ENCODE measurements around the gene SUPT7L.
"Not testable (repeated sequence)": the region's sequence is repeated elsewhere in the genome, so short reads cannot be mapped to it uniquely, and the experiment has no call there.

The SUPT7L gene

DNA sequence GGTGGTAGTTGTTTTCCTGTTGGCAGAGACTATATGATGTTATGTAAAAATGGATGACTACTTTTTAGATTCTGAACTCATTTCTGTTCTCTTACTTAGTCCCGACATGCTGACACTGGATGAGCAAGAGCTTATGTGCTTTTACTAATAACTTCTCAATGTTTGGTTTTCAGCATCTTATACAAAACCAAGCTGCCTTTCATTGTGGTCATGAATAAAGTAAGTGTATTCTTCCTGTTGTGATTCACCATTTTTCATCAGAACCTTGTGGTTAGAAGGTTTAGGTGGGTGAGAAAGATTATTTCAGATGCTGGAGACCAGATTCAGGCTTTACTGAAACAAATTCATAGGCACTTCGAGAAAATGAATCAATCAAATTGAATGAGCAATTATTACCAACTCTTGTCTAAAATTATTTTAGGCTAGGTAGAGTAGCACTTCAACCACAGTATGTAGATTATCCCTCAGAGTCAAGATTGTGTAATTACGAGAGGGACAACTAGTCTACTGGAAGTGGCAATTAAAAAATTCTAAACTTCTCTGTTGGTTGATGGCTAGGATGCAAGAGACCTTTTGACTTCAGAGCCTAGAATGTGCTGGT is 25.3 kb downstream of the SUPT7L start:
- DNase-seq (ENCODE audit: low read depth in 2 of 2) = no peak

DNA sequence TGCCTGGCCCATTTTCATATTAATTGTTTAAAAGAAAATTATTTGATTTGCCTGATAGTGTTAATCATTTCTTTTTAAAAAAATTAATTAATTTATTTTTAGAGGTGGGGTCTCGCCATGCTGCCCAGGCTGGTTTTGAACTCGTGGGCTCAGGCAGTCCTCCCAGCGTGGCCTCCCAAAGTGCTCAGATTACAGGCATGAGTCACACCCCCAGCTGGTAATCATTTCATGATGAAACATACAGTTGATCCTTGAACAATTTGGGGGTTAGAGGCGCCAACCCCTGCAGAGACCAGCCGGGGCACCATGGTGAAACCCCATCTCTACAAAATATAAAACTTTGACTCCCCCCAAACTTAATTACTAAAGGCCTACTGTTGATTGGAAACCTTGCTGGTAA is 26.6 kb downstream of the SUPT7L start:
- DNase-seq (ENCODE audit: low read depth in 2 of 2) = no peak

DNA sequence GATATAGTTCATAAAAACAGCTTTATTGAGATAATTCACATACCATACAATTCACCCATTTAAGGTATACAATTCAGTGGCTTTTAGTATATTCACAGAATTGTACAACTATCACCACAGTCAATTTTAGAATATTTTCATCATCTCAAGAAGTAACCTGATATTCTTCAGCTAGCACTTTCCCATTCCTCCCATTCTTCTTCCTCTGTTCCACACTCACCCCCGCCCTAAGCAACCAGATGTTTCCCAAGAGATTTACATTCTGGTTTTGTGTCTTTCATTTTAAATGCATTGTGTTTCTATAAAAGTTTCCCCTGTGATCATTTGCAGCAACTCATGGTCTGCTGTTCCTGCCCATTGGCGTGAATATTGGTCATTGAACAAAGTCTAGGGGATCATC is 29.1 kb downstream of the SUPT7L start:
- no peak for DNase-seq (ENCODE audit: low read depth in 2 of 2)

DNA sequence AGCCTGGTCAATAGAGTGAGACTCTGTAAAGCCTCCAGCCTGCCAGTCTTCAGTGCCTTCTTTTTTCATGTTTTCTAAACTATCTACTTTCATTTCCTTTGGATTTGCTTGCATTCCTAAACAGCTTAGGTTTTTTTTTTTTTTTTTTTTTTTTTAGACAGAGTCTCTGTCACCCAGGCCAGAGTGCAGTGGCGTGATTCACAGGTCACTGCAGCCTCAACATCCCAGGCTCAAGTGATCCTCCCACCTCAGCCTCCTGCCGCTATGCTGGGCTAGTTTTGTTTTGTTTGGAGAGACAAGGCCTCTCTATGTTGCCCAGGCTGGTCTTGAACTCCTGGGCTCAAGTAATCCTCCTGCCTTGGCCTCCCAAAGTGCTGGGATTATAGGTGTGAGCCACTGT is 33.2 kb downstream of the SUPT7L start:
- DNase-seq (ENCODE audit: low read depth in 2 of 2) = not testable (repeated sequence)

DNA sequence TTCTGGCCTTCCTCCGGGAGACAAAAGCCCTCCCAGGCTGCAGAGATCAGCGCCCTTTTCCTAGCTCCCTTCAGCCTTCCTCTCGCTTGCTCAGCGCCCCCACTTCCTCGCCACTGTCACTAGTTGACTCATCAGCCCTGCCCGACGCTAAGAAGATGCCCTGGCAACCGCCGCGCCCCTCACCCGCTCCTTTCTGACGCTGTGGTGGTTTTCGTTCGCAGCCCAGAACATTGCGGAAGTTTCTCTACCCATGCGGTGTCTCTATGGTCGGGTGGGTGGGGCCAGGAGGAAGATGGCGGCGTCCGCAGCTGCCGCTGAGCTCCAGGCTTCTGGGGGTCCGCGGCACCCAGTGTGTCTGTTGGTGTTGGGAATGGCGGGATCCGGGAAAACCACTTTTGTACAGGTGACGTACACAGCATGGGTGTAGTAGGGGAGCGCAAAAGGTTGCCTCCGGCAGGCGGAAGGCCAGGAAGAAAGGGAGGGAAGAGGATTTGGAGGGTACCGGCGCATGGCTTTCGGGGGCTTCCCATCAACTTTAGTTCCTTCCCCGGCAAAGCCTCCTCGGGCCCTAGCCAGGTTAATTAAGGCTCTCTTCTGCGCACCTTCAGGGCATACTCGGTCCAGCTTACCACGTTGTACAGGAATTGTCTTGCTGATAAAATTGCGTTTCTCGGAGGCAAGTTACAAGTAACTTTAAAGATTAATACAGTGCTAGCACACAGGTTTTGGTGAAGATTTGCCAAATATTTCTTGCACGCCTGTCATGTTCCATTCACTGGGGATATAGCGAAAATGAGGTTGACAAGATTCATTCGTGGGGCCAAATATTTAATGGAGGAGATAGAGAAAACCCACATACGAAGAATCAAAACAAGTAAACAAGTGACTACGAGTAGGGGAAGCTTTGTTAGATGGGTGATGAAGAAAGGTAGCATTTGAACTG is 34.4 kb downstream of the SUPT7L start, which contains the start of the genes CCDC121 and GPN1:
Gene CCDC121 (minus strand): TSS at position 246 of the 943 bp plus-strand sequence. CDS start 1,213 bp downstream, outside the sequence.
Gene GPN1 (plus strand): TSS at position 284 of the 943 bp plus-strand sequence. CDS start 9 bp downstream, at position 293.
- peak; percentile 87 to 92 for DNase-seq (ENCODE audit: low read depth in 2 of 2)

DNA sequence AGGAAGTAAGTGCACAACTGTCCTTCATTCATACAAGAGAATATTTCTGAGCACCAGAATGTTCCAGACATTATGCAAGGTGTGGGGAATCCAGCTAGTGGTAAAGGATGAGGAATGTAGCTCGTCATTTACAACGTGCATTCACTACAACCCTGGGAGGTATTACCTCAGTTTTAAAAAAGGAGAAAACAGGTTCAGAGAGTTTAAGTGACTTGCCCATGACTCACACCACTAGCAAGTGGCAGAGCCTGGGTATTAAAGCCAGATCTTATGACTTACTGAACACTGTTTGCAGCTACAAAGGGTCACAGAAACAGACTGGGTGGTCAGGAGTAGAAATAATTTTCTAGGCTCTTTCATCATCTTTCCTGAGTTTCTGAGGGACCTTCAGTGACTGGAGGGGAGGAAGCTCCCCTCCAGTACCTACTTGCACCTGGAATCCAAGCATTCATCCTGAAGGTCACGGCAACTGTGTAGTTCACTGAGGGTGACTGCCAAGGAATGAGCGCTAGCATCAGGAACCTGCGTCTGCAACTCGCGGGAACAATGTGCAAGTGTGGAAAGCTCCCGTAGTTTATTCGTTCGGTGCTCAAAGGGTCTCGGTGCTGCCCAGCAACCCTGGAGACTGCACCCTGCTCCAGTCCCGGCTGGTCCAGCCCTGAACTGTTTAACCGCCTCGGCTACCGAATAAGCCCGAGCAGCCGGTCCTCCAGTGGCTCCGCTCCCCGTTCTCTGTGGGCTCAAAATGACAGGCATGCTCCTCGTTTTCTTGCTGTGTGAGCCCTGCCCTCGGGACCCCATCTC is 35.2 kb downstream of the SUPT7L start:
- DNase-seq (ENCODE audit: low read depth in 2 of 2) = no peak

DNA sequence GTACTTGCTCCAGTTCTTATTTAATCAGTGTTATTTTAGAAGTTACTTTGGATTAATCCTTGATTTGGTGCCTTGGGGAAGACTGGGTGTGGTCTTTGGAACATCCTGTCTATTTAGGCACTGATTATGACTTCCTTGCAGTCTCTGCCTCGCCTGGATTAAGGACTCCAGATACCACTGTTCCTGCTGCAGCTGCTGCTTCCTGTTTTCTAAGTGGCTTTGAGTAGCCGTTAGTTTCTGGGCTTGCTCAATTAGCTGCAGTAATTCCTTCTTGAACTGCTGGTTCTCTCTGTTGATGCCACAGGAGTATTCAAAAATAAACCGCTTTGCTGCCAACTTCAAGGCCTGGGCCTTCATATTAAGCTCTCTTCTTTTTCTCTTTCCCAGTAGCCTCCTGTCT is 36.5 kb downstream of the SUPT7L start:
- not testable (repeated sequence) for DNase-seq (ENCODE audit: low read depth in 2 of 2)

DNA sequence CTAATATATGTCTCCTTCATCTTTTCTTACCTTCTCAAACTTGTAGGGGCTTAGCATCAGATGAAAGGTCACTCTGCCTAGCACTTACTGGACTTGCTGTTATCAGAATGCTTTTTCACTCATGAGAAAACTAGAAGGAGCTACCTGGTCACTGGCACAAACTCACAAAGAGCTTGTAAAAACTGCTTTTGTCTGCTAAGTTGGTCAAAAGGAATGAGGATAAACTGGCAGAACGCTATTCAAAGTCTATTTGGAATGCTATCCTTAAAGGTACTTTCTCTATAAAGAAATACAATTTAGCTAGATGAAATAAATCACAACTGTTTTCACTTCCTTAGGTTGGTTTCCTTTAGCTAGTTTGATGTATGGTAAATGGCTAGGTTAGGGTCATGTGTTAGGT is 37.1 kb downstream of the SUPT7L start:
- not testable (repeated sequence) for DNase-seq (ENCODE audit: low read depth in 2 of 2)

DNA sequence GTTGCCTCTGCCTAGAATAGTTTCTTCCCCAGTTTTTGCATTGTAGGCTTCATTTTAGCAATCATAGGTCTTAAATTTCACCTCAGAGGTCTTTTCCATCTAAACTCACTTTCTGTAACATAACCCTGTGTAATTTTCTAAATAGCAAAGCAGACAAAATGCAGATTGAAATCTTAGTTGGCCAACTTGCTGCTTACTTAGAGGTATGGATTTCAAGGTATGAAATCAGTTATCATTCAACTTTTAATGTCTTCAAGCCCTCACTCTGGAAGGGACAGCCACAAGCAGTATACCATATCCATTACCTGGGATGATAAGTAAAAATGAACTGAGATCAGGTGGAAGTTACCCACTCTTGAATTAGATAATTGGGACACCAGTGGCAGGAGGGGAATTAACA is 38.5 kb downstream of the SUPT7L start:
- no peak for DNase-seq (ENCODE audit: low read depth in 2 of 2)

DNA sequence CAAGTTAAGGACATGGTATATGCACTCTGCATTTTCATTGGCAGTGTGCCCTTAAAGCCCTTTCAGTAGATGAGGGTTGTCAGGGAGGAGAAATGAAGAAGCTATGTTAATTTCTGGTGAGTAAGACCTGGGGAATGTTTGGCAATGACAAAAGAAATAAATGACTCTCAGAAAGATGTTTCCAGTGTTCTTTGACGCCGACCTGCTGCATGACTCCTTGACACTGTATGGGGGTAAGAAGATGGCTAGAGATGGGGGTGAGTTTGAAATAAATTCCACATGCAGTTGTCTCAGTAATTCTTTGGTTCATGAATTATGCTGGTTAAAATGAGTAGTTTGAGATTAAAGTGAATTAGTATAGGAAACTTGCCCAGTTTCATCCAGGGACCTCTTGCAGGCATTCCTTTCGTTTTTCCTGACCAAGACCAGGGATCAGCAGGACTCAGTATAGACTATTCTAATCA is 40.5 kb downstream of the SUPT7L start:
- no peak for DNase-seq (ENCODE audit: low read depth in 2 of 2)

DNA sequence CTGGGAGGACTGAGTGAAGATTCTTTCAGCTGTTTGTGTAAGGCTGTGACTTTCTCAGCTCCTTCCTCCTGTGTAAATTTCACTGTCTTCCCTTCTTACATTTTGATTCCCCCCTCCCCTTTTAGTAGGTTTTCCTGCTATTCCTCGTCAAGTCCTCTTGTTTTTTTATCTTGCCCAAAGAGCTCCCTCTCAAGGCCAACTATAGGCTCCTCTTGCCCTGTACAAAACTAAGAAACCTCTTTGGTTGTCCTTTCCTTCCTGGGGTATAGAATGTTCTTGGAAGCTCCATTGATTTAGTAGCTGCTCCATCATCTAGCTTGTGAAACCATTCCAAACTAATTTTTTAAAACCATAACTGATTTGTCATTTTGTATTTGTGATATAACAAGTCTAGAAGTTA is 41.9 kb downstream of the SUPT7L start:
- no peak for DNase-seq (ENCODE audit: low read depth in 2 of 2)

DNA sequence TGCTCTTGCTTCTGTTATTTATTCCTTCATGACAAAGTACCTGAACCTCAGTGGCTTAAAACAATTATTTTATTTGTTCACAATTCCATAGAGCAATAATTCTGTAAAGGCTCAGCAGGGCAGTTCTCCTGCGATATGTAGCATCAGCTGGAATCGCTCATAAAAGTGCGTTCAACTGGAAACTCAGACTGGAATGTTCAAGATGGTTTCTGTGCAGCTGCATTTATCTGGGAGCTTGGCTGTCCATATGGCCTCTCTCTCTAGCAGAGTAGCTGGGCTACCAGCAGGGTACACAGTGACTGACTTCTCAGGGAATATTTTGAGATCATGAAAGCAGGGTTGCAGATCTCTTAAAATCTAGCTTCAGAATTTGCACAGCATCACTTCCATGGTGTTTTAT is 48.1 kb downstream of the SUPT7L start:
- DNase-seq (ENCODE audit: low read depth in 2 of 2) = no peak

DNA sequence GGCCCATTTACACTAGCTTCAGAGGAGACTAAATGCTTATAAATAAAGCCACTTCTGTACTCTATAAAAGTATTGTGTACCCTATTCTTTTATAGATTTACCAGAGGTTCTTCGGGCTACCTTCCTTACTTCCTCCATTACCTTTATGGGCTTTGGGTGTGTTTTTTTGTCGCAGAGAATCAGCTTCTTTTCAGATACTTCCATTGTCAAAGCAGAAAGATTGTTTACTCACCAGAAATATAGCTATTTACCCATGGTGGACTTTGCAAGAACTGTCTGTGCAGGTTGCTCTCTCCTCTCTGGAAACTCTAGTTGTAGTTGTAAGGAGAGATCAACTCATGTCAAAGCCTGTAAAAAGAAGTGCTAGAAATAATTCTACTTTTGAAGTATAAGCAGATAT is 49.4 kb downstream of the SUPT7L start:
- DNase-seq (ENCODE audit: low read depth in 2 of 2) = no peak

DNA sequence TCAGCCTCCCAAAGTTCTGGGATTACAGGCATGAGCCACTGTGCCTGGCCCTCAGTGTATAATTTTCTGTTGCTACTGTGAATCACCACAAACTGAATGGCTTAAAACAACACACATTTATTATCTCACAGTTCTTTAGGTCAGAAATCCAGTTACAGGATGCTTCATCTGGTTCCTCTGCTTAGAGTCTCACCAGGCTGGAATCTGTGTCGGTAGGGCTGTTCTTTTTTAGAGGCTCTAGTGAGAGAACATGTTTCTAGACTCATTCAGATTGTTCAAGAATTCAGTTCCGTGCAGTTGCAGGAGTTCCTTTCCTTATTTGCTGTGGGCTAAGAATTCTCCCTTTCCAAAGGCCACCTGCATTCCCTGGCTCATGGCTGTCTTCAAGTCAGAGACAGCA is 56.8 kb downstream of the SUPT7L start:
- DNase-seq (ENCODE audit: low read depth in 2 of 2) = no peak

All from stimulated activated CD8-positive, alpha-beta memory T cell treated with anti-CD3 and anti-CD28 coated beads, Interleukin-15, amount 100 ng/mL, for 4 hours (primary cell).